Measurements from ENCODE around the gene FHIP2A.
"Not testable (repeated sequence)": the region's sequence is repeated elsewhere in the genome, so short reads cannot be mapped to it uniquely, and the experiment has no call there.

Gene FHIP2A

DNA sequence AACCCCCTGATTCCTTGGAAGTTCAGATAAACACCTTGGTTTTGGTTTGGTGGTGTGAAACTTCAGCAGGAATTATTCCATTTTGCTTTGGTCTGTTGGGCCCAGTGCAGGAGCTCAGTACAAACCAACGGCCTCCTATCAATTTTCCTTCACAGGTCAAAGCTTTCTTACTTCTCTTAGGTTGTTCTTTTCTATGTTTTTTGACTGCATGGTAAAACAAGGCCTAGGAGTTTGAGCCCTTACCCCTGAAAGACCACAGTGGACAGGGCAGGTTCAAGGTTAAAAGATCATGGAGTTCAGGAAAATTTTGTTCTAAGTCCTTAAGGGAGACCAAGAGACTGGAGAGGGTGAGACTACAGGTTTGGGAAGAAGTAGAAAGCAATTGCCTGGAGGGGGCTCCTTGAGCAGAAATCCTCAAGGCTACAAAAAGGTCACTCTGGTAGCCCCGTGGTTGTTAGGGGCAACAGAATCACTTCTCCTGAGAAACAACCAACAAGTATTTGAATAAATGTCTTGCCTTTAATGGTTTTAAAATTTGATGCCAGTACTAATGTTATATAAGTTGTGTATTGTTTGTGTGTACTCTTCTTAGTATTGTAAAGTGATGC, 40.9 kb upstream of the FHIP2A start:
- no peak overlapping the region for H3K4me3 ChIP-seq (ENCODE audit: control insufficient read depth, low read depth, low read length)
- no peak for DNase-seq (ENCODE audit: low read depth)
- TF ChIP-seq, protein P1, sequence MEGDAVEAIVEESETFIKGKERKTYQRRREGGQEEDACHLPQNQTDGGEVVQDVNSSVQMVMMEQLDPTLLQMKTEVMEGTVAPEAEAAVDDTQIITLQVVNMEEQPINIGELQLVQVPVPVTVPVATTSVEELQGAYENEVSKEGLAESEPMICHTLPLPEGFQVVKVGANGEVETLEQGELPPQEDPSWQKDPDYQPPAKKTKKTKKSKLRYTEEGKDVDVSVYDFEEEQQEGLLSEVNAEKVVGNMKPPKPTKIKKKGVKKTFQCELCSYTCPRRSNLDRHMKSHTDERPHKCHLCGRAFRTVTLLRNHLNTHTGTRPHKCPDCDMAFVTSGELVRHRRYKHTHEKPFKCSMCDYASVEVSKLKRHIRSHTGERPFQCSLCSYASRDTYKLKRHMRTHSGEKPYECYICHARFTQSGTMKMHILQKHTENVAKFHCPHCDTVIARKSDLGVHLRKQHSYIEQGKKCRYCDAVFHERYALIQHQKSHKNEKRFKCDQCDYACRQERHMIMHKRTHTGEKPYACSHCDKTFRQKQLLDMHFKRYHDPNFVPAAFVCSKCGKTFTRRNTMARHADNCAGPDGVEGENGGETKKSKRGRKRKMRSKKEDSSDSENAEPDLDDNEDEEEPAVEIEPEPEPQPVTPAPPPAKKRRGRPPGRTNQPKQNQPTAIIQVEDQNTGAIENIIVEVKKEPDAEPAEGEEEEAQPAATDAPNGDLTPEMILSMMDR (conservative IDR thresholded peaks at IDR 0.05; ENCODE audit: control insufficient read depth, insufficient read depth, low read depth, low read length) = no peak

DNA sequence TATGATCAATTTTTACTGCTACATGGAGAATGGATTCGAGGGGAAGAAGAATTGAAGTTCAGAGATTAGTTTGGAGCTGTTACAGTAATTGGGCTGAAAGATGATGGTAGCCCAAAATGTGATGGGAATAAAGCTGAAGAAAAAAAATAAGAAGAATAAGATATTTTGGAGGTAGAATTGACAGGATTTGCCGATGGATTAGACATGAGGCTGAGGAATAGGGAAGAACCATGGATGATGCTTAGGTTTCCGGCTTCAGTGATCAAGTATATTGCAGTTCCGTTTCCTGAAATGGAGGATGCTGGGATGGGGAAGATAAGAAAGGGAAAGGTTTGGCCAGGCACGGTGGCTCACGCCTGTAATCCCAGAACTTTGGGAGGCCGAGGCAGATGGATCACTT, 38.9 kb upstream of the FHIP2A start:
- no peak for DNase-seq (ENCODE audit: low read depth)
- TF ChIP-seq, protein P1 (conservative IDR thresholded peaks at IDR 0.05; ENCODE audit: control insufficient read depth, insufficient read depth, low read depth, low read length) = no peak

DNA sequence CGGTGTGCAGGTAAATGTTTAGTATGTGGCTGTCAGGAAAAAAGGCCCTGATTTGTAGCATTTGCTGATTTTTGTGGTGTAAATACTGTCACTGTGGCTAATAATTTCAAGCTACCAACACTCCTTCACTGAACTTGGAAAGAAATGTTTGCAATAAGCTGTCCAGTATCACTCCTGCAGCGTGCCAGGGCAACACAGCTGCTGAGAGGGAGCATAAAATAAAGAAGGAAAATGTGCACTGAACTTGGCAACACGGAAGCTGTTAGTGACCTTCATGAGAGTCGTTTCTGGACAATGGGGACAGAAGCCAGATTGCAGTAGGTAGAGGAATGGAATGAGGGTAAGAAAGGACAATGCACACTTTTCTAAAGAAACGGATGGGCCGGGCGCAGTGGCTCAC, 37.9 kb upstream of the FHIP2A start:
- no peak for DNase-seq (ENCODE audit: low read depth)
- TF ChIP-seq, protein P1 (conservative IDR thresholded peaks at IDR 0.05; ENCODE audit: control insufficient read depth, insufficient read depth, low read depth, low read length) = no peak
- H3K4me3 ChIP-seq (ENCODE audit: control insufficient read depth, low read depth, low read length) = no peak overlapping the region

More for the DNA sequence above, 38.9 kb upstream of the FHIP2A start:
- no peak overlapping the region for H3K4me3 ChIP-seq (ENCODE audit: control insufficient read depth, low read depth, low read length)

DNA sequence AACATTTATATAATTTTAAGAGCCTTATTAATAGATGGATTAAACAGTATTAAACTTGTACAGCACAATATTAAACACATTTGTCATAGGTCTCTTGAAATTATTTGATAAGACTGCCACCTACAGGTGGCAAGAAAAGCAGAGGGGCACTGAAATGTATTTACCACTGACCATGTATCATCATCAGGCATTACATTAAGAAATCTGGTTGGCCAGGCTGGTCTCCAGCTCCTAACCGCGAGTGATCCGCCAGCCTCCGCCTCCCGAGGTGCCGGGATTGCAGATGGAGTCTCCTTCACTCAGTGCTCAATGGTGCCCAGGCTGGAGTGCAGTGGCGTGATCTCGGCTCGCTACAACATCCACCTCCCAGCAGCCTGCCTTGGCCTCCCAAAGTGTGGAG, 35.1 kb upstream of the FHIP2A start:
- H3K4me3 ChIP-seq (ENCODE audit: control insufficient read depth, low read depth, low read length) = not testable (repeated sequence)
- TF ChIP-seq, protein P1 (conservative IDR thresholded peaks at IDR 0.05; ENCODE audit: control insufficient read depth, insufficient read depth, low read depth, low read length) = peak; percentile 63
- peak; percentile 81 for DNase-seq (ENCODE audit: low read depth)

DNA sequence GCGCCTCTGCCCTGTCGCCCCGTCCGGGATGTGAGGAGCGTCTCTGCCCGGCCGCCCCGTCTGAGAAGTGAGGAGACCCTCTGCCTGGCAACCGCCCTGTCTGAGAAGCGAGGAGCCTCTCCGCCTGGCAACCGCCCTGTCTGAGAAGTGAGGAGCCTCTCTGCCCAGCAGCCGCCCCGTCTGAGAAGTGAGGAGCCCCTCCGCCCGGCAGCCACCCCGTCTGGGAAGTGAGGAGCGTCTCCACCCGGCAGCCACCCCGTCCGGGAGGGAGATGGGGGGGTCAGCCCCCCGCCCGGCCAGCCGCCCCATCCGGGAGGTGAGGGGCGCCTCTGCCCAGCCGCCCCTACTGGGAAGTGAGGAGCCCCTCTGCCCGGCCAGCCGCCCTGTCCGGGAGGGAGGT, 34.4 kb upstream of the FHIP2A start:
- not testable (repeated sequence) for DNase-seq (ENCODE audit: low read depth); H3K4me3 ChIP-seq (ENCODE audit: control insufficient read depth, low read depth, low read length)

DNA sequence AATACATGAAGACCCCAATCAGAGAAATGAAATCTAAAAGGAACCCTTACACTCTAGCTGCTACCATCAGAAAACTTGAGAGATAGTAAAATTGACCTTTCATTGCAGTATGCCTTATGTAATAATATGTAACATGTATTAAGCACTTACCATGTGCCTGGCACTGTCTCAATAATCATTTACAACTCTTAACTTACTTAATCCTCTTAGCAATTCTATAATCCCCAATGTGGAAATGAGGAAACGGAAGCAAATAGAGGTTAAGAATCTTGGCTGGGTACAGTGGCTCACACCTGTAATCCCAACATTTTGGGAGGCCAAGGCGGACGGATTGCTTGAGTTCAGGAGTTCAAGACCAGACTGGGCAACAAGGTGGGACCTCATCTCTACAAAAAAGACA, 29.8 kb upstream of the FHIP2A start:
- DNase-seq (ENCODE audit: low read depth) = no peak
- TF ChIP-seq, protein P1 (conservative IDR thresholded peaks at IDR 0.05; ENCODE audit: control insufficient read depth, insufficient read depth, low read depth, low read length) = no peak
- H3K4me3 ChIP-seq (ENCODE audit: control insufficient read depth, low read depth, low read length) = no peak overlapping the region

DNA sequence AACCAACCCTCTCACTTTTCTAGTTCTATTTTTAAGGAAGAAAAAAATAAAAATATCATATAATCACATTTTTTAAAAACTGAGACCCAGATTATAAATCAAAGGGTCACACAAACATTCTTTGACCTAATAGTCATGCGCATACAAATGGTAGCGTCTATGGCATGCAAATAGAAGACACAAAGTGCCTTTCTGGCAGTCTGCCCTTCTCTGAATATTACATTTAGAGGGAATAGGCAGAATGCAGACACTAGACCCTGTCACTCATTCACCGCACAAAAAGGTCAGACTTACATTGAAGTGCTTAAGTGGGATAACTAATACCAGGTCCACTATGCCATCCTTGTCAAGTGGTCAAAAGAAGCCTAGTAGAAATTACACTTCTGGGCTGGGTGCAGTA, 26.5 kb upstream of the FHIP2A start:
- H3K4me3 ChIP-seq (ENCODE audit: control insufficient read depth, low read depth, low read length) = no peak overlapping the region
- no peak for DNase-seq (ENCODE audit: low read depth)
- TF ChIP-seq, protein P1 (conservative IDR thresholded peaks at IDR 0.05; ENCODE audit: control insufficient read depth, insufficient read depth, low read depth, low read length) = no peak

Measured in fibroblast of mammary gland (primary cell).